Hematopoietic multipotent progenitor cell (in vitro differentiated cells): ENCODE data around the gene PROZ. TPM values are rescaled to one million over a fixed set of nuclear protein-coding genes. Genes with fewer than 3 reads are reported as not detected.
"Not testable (repeated sequence)": the region's sequence is repeated elsewhere in the genome, so short reads cannot be mapped to it uniquely, and the experiment has no call there.

Experiments
- DNase-seq, 3 donors: peaks; one replicate each; pipeline ENCODE4 v3.0.0-alpha.2; 2011 to 2015; ENCODE audit warnings: low read depth in 2 of 3, low spot score in 2 of 3
- total RNA-seq: library from RNA; depleted of rRNA; stranded (reverse); fragments of >200 nt; gene quantifications from one replicate; pipeline ENCODE4 v1.2.3, GENCODE V29; 2012

The PROZ gene, protein sequence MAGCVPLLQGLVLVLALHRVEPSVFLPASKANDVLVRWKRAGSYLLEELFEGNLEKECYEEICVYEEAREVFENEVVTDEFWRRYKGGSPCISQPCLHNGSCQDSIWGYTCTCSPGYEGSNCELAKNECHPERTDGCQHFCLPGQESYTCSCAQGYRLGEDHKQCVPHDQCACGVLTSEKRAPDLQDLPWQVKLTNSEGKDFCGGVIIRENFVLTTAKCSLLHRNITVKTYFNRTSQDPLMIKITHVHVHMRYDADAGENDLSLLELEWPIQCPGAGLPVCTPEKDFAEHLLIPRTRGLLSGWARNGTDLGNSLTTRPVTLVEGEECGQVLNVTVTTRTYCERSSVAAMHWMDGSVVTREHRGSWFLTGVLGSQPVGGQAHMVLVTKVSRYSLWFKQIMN
- total RNA-seq = not detected

GRCh38 chr13:113157929-113158747, at the start of gene PROZ:
Gene PROZ, plus strand, starts transcription at chr13:113158648. Its CDS starts 13 bp downstream, at chr13:113158661.
- DNase-seq = no peak

DNA sequence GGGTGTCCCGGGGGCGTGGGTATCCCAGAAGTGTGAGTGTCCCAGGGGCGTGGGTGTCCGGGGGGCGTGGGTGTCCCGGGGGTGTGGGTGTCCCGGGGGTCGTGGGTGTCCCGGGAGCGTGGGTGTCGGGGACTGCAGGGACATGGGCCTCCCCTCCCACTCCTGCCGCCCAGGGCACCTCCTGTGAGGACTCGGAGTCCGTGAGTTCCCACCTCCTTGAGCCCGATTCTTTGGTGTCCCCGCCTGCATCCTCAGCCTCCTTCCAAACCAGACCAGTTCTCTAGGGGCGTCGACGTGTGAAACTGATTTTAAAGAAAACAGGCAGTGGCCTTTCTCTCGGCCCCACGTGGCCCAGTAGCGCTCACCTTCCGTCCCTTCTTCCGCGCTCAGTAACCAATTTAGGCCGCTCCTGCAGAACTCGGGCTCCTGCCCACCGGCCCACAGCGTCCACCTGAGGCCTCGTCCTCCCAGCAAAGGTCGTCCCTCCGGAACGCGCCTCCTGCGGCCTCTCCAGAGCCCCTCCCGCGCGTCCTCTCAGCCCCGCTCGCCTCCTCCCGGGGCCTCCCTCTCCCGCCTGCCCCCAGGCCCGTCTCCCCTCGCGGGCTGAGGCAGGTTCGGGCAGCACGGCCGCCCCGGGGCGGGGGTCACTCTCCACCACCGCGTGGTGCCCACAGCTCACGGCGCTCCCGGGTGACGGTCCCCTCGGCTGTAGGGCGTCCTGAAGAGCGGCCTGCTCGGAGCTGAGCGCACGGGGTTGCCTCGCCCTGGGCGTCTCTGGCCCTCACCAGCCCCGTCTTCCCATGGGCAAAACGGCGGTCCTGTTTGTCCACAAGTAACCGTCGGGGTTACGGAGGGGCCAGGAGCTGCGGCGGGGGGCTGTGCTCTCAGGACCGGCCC, 49.0 kb upstream of the PROZ start:
- no peak for DNase-seq

DNA sequence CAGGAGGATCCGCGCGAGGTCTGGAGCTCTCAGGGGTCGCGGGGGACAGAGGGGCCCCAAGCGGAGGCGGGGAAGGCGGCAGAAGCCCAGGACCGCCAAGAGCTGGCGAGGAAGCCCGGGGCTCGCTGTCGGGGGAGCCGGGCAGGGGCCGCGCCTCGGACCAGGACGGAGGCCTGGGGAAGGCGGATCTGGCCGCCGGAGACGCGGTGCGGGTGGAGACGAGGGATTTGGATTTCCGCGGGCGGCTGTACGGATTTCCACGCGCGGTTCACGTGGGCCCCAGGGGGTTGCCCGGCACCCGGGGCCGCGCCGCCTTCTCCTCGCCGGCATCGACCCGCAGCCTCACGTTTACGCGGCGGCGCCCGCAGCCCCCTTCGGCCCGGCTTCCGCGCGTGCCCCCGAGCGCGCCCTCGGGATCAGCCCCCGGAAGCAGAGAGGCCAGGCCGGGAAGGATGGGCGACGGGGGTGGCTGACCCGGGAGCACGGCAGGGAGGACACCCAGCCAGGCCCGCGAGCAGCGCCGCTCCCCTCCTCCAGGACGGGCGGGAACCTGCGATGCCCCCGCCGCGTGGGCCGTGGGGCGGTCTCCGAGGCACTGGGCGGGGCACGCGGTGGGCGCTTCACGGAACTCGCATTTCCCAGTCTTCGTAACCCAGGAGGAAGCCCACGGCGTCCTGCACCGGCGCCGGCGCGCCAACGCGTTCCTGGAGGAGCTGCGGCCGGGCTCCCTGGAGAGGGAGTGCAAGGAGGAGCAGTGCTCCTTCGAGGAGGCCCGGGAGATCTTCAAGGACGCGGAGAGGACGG, 48.2 kb upstream of the PROZ start:
- peak in 2 of 3 donors; percentile 8 to 14 for DNase-seq

- DNase-seq = peak in 1 of 3 donors; percentile 10
These were observed 47.6 kb upstream of the PROZ start for GRCh38 chr13:113110852-113111315.

GRCh38 chr13:113111821-113112220, 46.6 kb upstream of the PROZ start:
- DNase-seq = not testable (repeated sequence)

- DNase-seq = not testable (repeated sequence)
These were observed 46.0 kb upstream of the PROZ start for GRCh38 chr13:113112475-113112874.

GRCh38 chr13:113112893-113113845, 45.3 kb upstream of the PROZ start:
- peak in 2 of 3 donors; percentile 26 to 53 for DNase-seq

GRCh38 chr13:113113846-113114271, 44.6 kb upstream of the PROZ start:
- no peak for DNase-seq

GRCh38 chr13:113114511-113115362, 43.7 kb upstream of the PROZ start:
- no peak for DNase-seq

GRCh38 chr13:113115363-113116205, 42.9 kb upstream of the PROZ start:
- no peak for DNase-seq

DNA sequence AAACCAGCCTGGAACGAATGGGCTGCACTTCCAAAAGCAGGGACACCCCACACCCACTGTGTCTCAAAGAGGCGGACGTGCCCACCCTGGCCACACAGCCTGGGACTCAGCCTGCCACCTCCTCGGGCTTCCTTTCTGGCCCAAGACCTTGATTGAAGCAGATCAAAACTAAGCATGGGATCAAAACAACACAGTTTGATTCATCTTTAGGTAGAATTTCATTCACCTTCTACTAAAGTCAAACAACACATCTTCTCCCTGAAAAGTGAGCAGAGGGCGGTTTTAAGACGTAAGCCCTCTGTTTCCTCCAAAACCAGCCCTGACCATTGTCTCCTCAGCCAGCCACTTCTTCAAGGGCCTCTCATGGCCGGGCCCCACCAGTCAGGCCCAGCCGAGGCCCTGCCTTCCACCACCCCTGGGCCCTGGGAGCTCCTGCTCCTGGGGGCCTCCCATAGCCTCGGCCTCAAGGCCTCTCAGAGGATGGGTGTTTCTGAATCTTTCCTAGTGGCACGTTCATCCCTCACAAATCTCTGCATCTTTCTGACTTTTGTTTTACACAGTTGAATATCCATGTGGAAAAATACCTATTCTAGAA, 42.1 kb upstream of the PROZ start:
- no peak for DNase-seq

DNA sequence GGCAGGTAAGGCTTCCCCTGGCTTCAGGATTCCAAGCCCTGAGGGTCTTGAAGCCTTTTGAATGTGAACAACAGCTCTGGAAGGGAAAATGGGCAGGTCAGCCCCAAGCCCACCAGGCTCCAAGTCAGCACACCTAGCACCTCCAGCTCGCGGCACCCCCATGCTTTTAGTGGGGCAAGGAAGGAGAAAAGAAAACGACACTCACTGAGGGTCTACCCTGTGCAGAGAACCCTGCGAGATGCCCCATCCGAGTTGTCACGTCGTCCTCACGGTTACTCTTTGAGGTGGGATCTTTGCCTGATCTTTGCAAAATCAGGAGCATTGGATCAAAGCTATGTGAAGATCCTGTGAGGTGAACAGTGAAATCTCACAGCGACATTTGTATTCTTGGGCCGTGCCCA, 41.6 kb upstream of the PROZ start:
- no peak for DNase-seq

- DNase-seq = no peak
These were observed 41.0 kb upstream of the PROZ start for GRCh38 chr13:113117335-113117872.

- DNase-seq = no peak
These were observed 40.6 kb upstream of the PROZ start for GRCh38 chr13:113117911-113118260.

DNA sequence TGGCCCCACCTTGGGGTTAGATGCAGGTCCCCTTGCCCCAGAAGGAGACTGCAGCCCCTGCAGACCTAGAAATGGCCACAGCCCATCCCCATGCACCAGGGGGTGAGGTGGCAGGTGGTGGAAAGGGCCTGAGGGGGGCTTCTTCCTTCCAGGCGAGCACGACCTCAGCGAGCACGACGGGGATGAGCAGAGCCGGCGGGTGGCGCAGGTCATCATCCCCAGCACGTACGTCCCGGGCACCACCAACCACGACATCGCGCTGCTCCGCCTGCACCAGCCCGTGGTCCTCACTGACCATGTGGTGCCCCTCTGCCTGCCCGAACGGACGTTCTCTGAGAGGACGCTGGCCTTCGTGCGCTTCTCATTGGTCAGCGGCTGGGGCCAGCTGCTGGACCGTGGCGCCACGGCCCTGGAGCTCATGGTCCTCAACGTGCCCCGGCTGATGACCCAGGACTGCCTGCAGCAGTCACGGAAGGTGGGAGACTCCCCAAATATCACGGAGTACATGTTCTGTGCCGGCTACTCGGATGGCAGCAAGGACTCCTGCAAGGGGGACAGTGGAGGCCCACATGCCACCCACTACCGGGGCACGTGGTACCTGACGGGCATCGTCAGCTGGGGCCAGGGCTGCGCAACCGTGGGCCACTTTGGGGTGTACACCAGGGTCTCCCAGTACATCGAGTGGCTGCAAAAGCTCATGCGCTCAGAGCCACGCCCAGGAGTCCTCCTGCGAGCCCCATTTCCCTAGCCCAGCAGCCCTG, 40.0 kb upstream of the PROZ start:
- DNase-seq = no peak
